H1 (cell line): ENCODE data around the gene TCF4. TPM values are rescaled to one million over a fixed set of nuclear protein-coding genes. Genes with fewer than 3 reads are reported as not detected.

Experiments used
- ATF3 ChIP-seq: IDR thresholded peaks from 2 replicates; pipeline ENCODE4 v1.6.1; 2011; ENCODE audit warnings: low read depth, mild to moderate bottlenecking, low read length; ENCODE audit not compliant: insufficient read depth
- CBX5 ChIP-seq: fragments of 300-800, 300-1000 bp; sonication (generic); IDR thresholded peaks from 2 replicates; pipeline ENCODE4 v1.7.1; 2016; ENCODE audit warnings: antibody characterized with exemption, low read length, low read depth
- CEBPB ChIP-seq: IDR thresholded peaks from 2 replicates; pipeline ENCODE4 v1.6.1; 2012; ENCODE audit warnings: low read depth, low read length
- CHD7 ChIP-seq: fragments of 300-600 bp; sonication (generic); IDR thresholded peaks from 2 replicates; pipeline ENCODE4 v1.7.1; 2012; ENCODE audit warnings: low read length, moderate library complexity, mild to moderate bottlenecking, inconsistent platforms; ENCODE audit not compliant: insufficient replicate concordance
- KDM4A ChIP-seq: IDR thresholded peaks from one replicate; pipeline ENCODE4 v1.7.1; 2012; ENCODE audit warnings: low read depth, mild to moderate bottlenecking, moderate library complexity, low read length, inconsistent platforms; ENCODE audit not compliant: severe bottlenecking
- KDM5A ChIP-seq: fragments of 200-600 bp; IDR thresholded peaks from 2 replicates; pipeline ENCODE4 v1.7.1; 2012; ENCODE audit warnings: mild to moderate bottlenecking, low read length, inconsistent platforms, mixed read lengths
- POU5F1 ChIP-seq: IDR thresholded peaks from 2 replicates; pipeline ENCODE4 v1.6.1; 2011; ENCODE audit warnings: low read depth, mild to moderate bottlenecking, low read length, moderate library complexity
- SP4 ChIP-seq: IDR thresholded peaks from 2 replicates; pipeline ENCODE4 v1.6.1; 2012; ENCODE audit warnings: low read length, inconsistent platforms
- SUZ12 ChIP-seq: fragments of 200-600 bp; sonication (generic); IDR thresholded peaks from 2 replicates; pipeline ENCODE4 v1.6.1; 2012; ENCODE audit warnings: mild to moderate bottlenecking, inconsistent platforms, low read length, moderate library complexity, mixed read lengths
- ZNF274 ChIP-seq: IDR thresholded peaks from 2 replicates; pipeline ENCODE4 v1.7.0; 2012; ENCODE audit warnings: low read length, borderline replicate concordance; ENCODE audit errors: extremely low read depth
- polyA plus RNA-seq, 7 experiments: library from polyadenylated mRNA; depleted of rRNA in 3 of 7; stranded (reverse) in 5 of 7; unstranded in 2 of 7; fragments of >200 nt in 5 of 7; fragments of 200-250 nt in 2 of 7; gene quantifications; 1 replicate in 5 of 7; 2 replicates in 1 of 7; 4 replicates in 1 of 7; pipeline versions ENCODE4 v1.2.1 to v1.2.3, GENCODE V29; 2011 to 2013; ENCODE audit warnings: missing spikeins in 2 of 7, mixed read lengths in 2 of 7
- total RNA-seq: library from RNA; stranded (reverse); fragmentation: NEBNext Ultra II Directional; extraction: Animal tissue kit (Norgen Biotek cat#: 25700); gene quantifications from 2 replicates; pipeline ENCODE4 v1.2.1, GENCODE V29; 2021

TCF4 gene
- total and polyA plus RNA-seq, 2 of the 8 experiments (the other 6 are each of a cell fraction or from before 2014, with no cell fraction given), result 59.3 to 118 TPM

- TF ChIP-seq CHD7 (no peak), CBX5 (no peak), SP4 (no peak), SUZ12 (no peak), ATF3 (no peak), ZNF274 (no peak), KDM4A (no peak), CEBPB (no peak), POU5F1 (no peak), KDM5A (no peak)
Measured at GRCh38 chr18:55407774-55408535, 180.0 kb downstream of the TCF4 start (continued).
